Parathyroid adenoma (tissue), 2 donors: ENCODE measurements around the gene NCR1.
"Not testable (repeated sequence)": the region's sequence is repeated elsewhere in the genome, so short reads cannot be mapped to it uniquely, and the experiment has no call there.

Experiments
- H2AFZ ChIP-seq: fragments of 300-600 bp; sonication (generic); one replicate; pipeline ENCODE4 v1.7.0; 2017; ENCODE audit warnings: antibody characterized with exemption, mild to moderate bottlenecking
- H3K27ac ChIP-seq: fragments of 300-600 bp; sonication (generic); one replicate; pipeline ENCODE4 v1.7.0; 2017
- H3K27me3 ChIP-seq: fragments of 300-600 bp; sonication (generic); one replicate; pipeline ENCODE4 v1.7.0; 2017; ENCODE audit warnings: low read length; ENCODE audit not compliant: control insufficient read depth, insufficient read depth
- H3K36me3 ChIP-seq: fragments of 300-600 bp; sonication (generic); one replicate; pipeline ENCODE4 v1.7.0; 2017; ENCODE audit warnings: low read length; ENCODE audit not compliant: control insufficient read depth, insufficient read depth
- H3K4me1 ChIP-seq: fragments of 300-600 bp; sonication (generic); one replicate; pipeline ENCODE4 v1.7.0; 2017; ENCODE audit warnings: control low read depth
- H3K4me2 ChIP-seq: fragments of 300-600 bp; sonication (generic); one replicate; pipeline ENCODE4 v1.7.0; 2017; ENCODE audit warnings: low read length
- H3K4me3 ChIP-seq: fragments of 300-600 bp; sonication (generic); one replicate; pipeline ENCODE4 v1.7.0; 2017; ENCODE audit warnings: low read depth, low read length
- H3K79me2 ChIP-seq: fragments of 300-600 bp; sonication (generic); one replicate; pipeline ENCODE4 v1.7.0; 2017; ENCODE audit warnings: control low read depth
- H3K9ac ChIP-seq: fragments of 300-600 bp; sonication (generic); one replicate; pipeline ENCODE4 v1.7.0; 2017; ENCODE audit warnings: mild to moderate bottlenecking
- H3K9me3 ChIP-seq: fragments of 300-600 bp; sonication (generic); one replicate; pipeline ENCODE4 v1.7.0; 2017; ENCODE audit warnings: low read length; ENCODE audit not compliant: control insufficient read depth
- CTCF ChIP-seq: fragments of 300-600 bp; sonication (generic); IDR thresholded peaks from one replicate; pipeline ENCODE4 v1.7.0; 2017; ENCODE audit warnings: antibody characterized with exemption, mild to moderate bottlenecking
- donor health status: primary hyperparathyroidism.

NCR1 gene

GRCh38 chr19:54916822-54917221 lies 10.9 kb downstream of the NCR1 start:
- H3K9me3 ChIP-seq, result no peaks in the 10 kb centered on the region
- H3K27ac ChIP-seq, result no peak overlapping the region
- H2AFZ ChIP-seq, result no peak overlapping the region
- H3K9ac ChIP-seq, result no peak overlapping the region
- H3K4me3 ChIP-seq, result no peak overlapping the region
- TF ChIP-seq CTCF, result no peak
- no peaks in the 10 kb centered on the region for H3K27me3 ChIP-seq
- no peaks in the 10 kb centered on the region for H3K36me3 ChIP-seq
- H3K79me2 ChIP-seq, result no peaks in the 10 kb centered on the region
- H3K4me2 ChIP-seq, result no peak overlapping the region
- H3K4me1 ChIP-seq, result no peaks in the 10 kb centered on the region

DNA sequence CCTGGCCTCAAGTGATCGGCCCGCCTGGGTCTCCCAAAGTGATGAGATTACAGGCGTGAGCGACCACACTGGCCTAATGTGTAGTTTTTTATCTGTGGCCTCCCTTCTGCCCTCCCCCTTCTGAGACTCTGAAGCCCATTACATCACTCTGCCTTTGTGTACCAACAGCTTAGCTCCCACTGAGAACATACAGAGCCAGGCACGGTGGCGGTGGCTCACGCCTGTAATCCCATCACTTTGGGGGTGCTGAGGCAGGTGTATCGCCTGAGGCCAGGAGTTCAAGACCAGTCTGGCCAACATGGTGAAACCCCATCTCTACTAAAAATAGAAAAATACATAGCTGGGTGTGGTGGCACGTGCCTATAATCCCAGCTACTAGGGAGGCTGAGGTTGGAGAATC lies 12.6 kb downstream of the NCR1 start:
- H3K9ac ChIP-seq, result no peak overlapping the region
- H3K27ac ChIP-seq, result no peak overlapping the region
- no peaks in the 10 kb centered on the region for H3K4me1 ChIP-seq
- H2AFZ ChIP-seq, result no peak overlapping the region
- no peaks in the 10 kb centered on the region for H3K9me3 ChIP-seq
- H3K79me2 ChIP-seq, result no peaks in the 10 kb centered on the region
- no peaks in the 10 kb centered on the region for H3K36me3 ChIP-seq
- H3K27me3 ChIP-seq, result no peaks in the 10 kb centered on the region
- no peak overlapping the region for H3K4me3 ChIP-seq
- no peak for TF ChIP-seq CTCF
- H3K4me2 ChIP-seq, result no peak overlapping the region

- H3K4me2 ChIP-seq, H3K27ac ChIP-seq, H3K36me3 ChIP-seq, H3K4me1 ChIP-seq, H3K9ac ChIP-seq, H3K27me3 ChIP-seq, H3K4me3 ChIP-seq, H3K79me2 ChIP-seq, H3K9me3 ChIP-seq, H2AFZ ChIP-seq: not testable (repeated sequence)
These were observed 14.0 kb downstream of the NCR1 start for GRCh38 chr19:54919646-54920563.

GRCh38 chr19:54921082-54921481 lies 15.1 kb downstream of the NCR1 start:
- H3K4me1 ChIP-seq, result no peaks in the 10 kb centered on the region
- no peaks in the 10 kb centered on the region for H3K9me3 ChIP-seq
- H3K4me3 ChIP-seq, result no peak overlapping the region
- H3K79me2 ChIP-seq, result no peaks in the 10 kb centered on the region
- H3K9ac ChIP-seq, result no peak overlapping the region
- H3K27me3 ChIP-seq, result no peaks in the 10 kb centered on the region
- no peak overlapping the region for H3K4me2 ChIP-seq
- H3K27ac ChIP-seq, result no peak overlapping the region
- TF ChIP-seq CTCF, result no peak
- H3K36me3 ChIP-seq, result no peaks in the 10 kb centered on the region
- no peak overlapping the region for H2AFZ ChIP-seq

- no peaks in the 10 kb centered on the region for H3K27me3 ChIP-seq
- no peak overlapping the region for H3K4me2 ChIP-seq
- H3K27ac ChIP-seq, result no peak overlapping the region
- H3K79me2 ChIP-seq, result no peaks in the 10 kb centered on the region
- no peaks in the 10 kb centered on the region for H3K36me3 ChIP-seq
- no peak overlapping the region for H3K4me3 ChIP-seq
- H3K9me3 ChIP-seq, result no peaks in the 10 kb centered on the region
- no peak overlapping the region for H2AFZ ChIP-seq
- no peak overlapping the region for H3K9ac ChIP-seq
- H3K4me1 ChIP-seq, result no peaks in the 10 kb centered on the region
- TF ChIP-seq CTCF, result no peak
These were observed 17.3 kb downstream of the NCR1 start for GRCh38 chr19:54923276-54923675.
